Measurements from ENCODE around the gene OSBPL5.

- no peak for TF ChIP-seq CTCF (IDR thresholded peaks at IDR 0.05)
- no peak for TF ChIP-seq ZFX (IDR thresholded peaks at IDR 0.05; ENCODE audit: borderline replicate concordance)
Observed at GRCh38 chr11:3200388-3201111, 35.4 kb upstream of the OSBPL5 start.
